DND-41 (cell line): ENCODE measurements around the gene PRKAG2.

ENCODE experiments used
- ATAC-seq: fragments of 200-7000 bp; cut with Tn5 transposase; 3 replicates; pipeline ENCODE4 v1.9.1; 2021; ENCODE audit warnings: low read depth; ENCODE audit not compliant: insufficient read depth
- DNase-seq: peaks from one replicate; pipeline ENCODE4 v3.0.0-alpha.2; 2020
- H2AFZ ChIP-seq: 2 replicates; pipeline ENCODE4 v1.6.0; 2012; ENCODE audit warnings: low read depth, low read length
- H3K27ac ChIP-seq: 2 replicates; pipeline ENCODE4 v1.5.1; 2012; ENCODE audit warnings: low read length, inconsistent platforms
- H3K27me3 ChIP-seq: fragments of 200-600 bp; sonication (generic); 2 replicates; pipeline ENCODE4 v1.6.0; 2012; ENCODE audit warnings: low read length, mild to moderate bottlenecking, inconsistent platforms; ENCODE audit not compliant: insufficient read depth, poor library complexity
- H3K36me3 ChIP-seq: 2 replicates; pipeline ENCODE4 v1.5.1; 2012; ENCODE audit warnings: low read length, inconsistent platforms; ENCODE audit not compliant: insufficient read depth
- H3K4me1 ChIP-seq: 2 replicates; pipeline ENCODE4 v1.5.1; 2012; ENCODE audit warnings: mild to moderate bottlenecking, low read length; ENCODE audit not compliant: insufficient read depth
- H3K4me2 ChIP-seq: 2 replicates; pipeline ENCODE4 v1.6.0; 2012; ENCODE audit warnings: mild to moderate bottlenecking, moderate library complexity, low read length, inconsistent platforms; ENCODE audit not compliant: insufficient read depth
- H3K4me3 ChIP-seq, 2 experiments: fragments of 200-600 bp in 1 of 2; shearing (Covaris generic) in 1 of 2; 2 replicates each; pipeline ENCODE4 v1.5.1; 2012 to 2016; ENCODE audit warnings: inconsistent platforms in 2 of 2, low read length in 2 of 2, mild to moderate bottlenecking in 2 of 2, low read depth in 1 of 2, moderate library complexity in 1 of 2
- H3K79me2 ChIP-seq: 2 replicates; pipeline ENCODE4 v1.6.0; 2012; ENCODE audit warnings: low read length, inconsistent platforms; ENCODE audit not compliant: insufficient read depth
- H3K9ac ChIP-seq: 2 replicates; pipeline ENCODE4 v1.6.0; 2012; ENCODE audit warnings: low read depth, mild to moderate bottlenecking, inconsistent platforms, low read length, moderate library complexity
- H3K9me3 ChIP-seq: 2 replicates; pipeline ENCODE4 v1.5.1; 2012; ENCODE audit warnings: low read length, moderate library complexity, mild to moderate bottlenecking, inconsistent platforms; ENCODE audit not compliant: insufficient read depth, severe bottlenecking
- H4K20me1 ChIP-seq: 2 replicates; pipeline ENCODE4 v1.6.0; 2012; ENCODE audit warnings: low read length; ENCODE audit not compliant: insufficient read depth
- EZH2 ChIP-seq: IDR thresholded peaks from 3 replicates; pipeline ENCODE4 v1.6.1; 2012; ENCODE audit warnings: borderline replicate concordance, low read depth, mild to moderate bottlenecking, moderate library complexity, low read length, inconsistent platforms; ENCODE audit not compliant: severe bottlenecking
- TF ChIP-seq, protein P1 (sequence below): IDR thresholded peaks from 2 replicates; pipeline ENCODE4 v1.5.1; 2012; ENCODE audit warnings: borderline replicate concordance, low read length, moderate library complexity, mild to moderate bottlenecking; ENCODE audit not compliant: poor library complexity, severe bottlenecking; ENCODE audit errors: extremely low read depth

Gene PRKAG2

DNA sequence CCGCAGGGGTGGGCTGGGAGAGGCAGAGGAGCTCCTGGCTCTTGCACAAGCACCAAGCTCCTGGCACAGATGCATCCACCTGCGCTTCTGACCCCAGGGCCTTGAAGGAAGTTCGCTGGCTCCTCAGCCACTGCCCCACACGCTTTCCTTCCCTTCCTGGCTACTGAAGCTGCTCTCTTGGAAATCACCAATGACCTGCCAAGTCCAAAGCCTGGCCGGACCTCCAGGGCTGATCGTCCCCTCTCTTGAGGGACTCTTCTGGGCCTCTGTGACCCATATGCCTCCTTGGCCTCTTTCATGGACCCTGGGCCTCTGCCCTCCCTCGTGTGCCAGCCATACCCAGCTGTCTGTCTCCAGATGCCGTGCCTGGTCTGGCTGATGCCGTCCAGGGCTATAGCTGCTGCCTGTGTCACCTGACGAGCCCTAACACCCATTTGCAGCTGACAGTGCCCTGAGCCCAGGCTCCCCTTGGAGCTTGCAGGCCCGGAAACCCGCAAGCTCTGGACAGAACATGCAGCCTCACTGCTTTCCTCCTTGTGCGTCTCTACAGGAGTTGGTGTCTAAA, 113.4 kb downstream of the PRKAG2 start:
- H4K20me1 ChIP-seq, result no peaks in the 10 kb centered on the region
- H3K27me3 ChIP-seq, result peaks cover 3% of the 10 kb centered on the region
- H3K27ac ChIP-seq, result no peak overlapping the region
- no peak overlapping the region for H3K4me2 ChIP-seq
- no peak overlapping the region for H3K9ac ChIP-seq
- no peak overlapping the region for H2AFZ ChIP-seq
- H3K36me3 ChIP-seq, result no peaks in the 10 kb centered on the region
- no peak overlapping the region for H3K4me3 ChIP-seq
- H3K9me3 ChIP-seq, result no peaks in the 10 kb centered on the region
- ATAC-seq, result no peak
- H3K79me2 ChIP-seq, result no peaks in the 10 kb centered on the region
- no peak for DNase-seq
- H3K4me1 ChIP-seq, result peaks cover 11% of the 10 kb centered on the region
- TF ChIP-seq EZH2, result no peak
- TF ChIP-seq, protein P1, sequence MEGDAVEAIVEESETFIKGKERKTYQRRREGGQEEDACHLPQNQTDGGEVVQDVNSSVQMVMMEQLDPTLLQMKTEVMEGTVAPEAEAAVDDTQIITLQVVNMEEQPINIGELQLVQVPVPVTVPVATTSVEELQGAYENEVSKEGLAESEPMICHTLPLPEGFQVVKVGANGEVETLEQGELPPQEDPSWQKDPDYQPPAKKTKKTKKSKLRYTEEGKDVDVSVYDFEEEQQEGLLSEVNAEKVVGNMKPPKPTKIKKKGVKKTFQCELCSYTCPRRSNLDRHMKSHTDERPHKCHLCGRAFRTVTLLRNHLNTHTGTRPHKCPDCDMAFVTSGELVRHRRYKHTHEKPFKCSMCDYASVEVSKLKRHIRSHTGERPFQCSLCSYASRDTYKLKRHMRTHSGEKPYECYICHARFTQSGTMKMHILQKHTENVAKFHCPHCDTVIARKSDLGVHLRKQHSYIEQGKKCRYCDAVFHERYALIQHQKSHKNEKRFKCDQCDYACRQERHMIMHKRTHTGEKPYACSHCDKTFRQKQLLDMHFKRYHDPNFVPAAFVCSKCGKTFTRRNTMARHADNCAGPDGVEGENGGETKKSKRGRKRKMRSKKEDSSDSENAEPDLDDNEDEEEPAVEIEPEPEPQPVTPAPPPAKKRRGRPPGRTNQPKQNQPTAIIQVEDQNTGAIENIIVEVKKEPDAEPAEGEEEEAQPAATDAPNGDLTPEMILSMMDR, result no peak

DNA sequence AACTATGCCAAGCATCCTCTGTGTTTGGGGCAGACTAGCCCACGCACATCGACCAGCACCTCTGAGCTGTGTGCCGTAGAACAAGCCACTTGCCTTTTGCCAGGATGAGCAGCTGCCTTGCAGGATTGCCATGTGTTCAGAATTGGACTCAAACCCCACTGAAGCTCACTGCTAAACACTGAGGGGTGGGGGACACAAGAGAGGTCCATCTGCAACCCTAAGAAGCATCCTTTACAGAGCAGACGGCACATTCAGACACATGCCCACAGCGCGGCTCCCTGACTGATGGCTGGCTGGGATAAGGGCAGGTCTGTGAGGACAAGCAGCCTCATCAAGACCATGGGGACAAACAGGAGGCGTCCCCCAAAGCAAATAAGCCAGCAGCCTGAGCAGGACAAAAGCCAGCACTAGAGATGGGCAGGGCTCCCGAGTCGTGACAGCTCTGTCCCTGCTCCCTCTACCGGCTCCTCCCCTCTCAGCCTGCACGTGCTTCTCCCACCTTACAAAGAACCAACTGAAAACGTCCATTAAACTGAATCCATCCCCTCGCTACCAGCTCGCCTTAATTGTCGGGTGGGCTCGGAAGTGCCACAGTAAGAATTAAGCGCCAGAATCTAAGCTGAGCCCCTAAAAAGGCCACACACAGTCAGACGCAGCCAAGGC, 114.2 kb downstream of the PRKAG2 start:
- Histone ChIP-seq H3K36me3 (no peaks in the 10 kb centered on the region), H3K9me3 (no peaks in the 10 kb centered on the region), H3K4me2 (no peak overlapping the region), H3K9ac (no peak overlapping the region), H3K4me3 (no peak overlapping the region), H2AFZ (no peak overlapping the region), H3K27ac (no peak overlapping the region), H3K79me2 (no peaks in the 10 kb centered on the region), H4K20me1 (no peaks in the 10 kb centered on the region), H3K27me3 (peaks cover 9% of the 10 kb centered on the region), H3K4me1 (peaks cover 4% of the 10 kb centered on the region)
- DNase-seq (no peak), ATAC-seq (no peak)
- TF ChIP-seq EZH2, result no peak
- TF ChIP-seq, protein P1, result no peak

DNA sequence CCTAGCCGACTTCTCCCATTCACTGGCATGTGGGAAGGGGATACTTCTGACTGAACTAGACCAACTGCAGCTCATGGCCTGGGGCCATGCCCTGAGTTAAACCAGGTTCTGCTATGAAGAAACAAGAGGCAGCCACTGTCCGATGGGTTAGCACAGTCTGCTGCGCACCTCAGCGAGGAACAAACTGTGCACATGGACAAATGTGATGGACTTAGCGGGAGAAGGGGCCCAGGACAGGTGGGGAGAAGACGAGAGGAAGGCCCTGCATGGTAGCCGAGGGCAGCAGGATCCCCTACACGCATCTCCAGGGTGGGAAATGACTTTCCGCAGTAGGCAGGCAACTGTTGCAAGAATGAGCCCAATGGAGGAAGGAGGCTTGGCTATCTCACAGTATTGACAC, 115.0 kb downstream of the PRKAG2 start:
- no peaks in the 10 kb centered on the region for H3K79me2 ChIP-seq
- ATAC-seq, result no peak
- H3K9me3 ChIP-seq, result no peaks in the 10 kb centered on the region
- no peak overlapping the region for H2AFZ ChIP-seq
- TF ChIP-seq, protein P1, result no peak
- no peak for TF ChIP-seq EZH2
- H4K20me1 ChIP-seq, result no peaks in the 10 kb centered on the region
- DNase-seq, result no peak
- no peak overlapping the region for H3K27ac ChIP-seq
- no peak overlapping the region for H3K4me3 ChIP-seq
- peaks cover 9% of the 10 kb centered on the region for H3K27me3 ChIP-seq
- H3K4me2 ChIP-seq, result no peak overlapping the region
- no peaks in the 10 kb centered on the region for H3K36me3 ChIP-seq
- no peaks in the 10 kb centered on the region for H3K4me1 ChIP-seq
- H3K9ac ChIP-seq, result no peak overlapping the region

- TF ChIP-seq, protein P1, result no peak
- TF ChIP-seq EZH2, result no peak
- Histone ChIP-seq H3K79me2 (no peaks in the 10 kb centered on the region), H3K27ac (no peak overlapping the region), H3K4me1 (no peaks in the 10 kb centered on the region), H3K27me3 (peaks cover 9% of the 10 kb centered on the region), H3K9ac (no peak overlapping the region), H2AFZ (no peak overlapping the region), H3K4me3 (no peak overlapping the region), H4K20me1 (no peaks in the 10 kb centered on the region), H3K9me3 (no peaks in the 10 kb centered on the region), H3K36me3 (no peaks in the 10 kb centered on the region), H3K4me2 (no peak overlapping the region)
- DNase-seq, result no peak
- no peak for ATAC-seq
Observed at GRCh38 chr7:151761231-151761630, 115.7 kb downstream of the PRKAG2 start.
